Activated CD8-positive, alpha-beta T cell treated with anti-CD3 and anti-CD28 coated beads for 36 hours (primary cell): ENCODE results near the gene TRAF3IP1. TPM values are rescaled to one million over a fixed set of nuclear protein-coding genes. Genes with fewer than 3 reads are reported as not detected.

Experiments
- ATAC-seq: fragments of 200-7000 bp; cut with Tn5 transposase; one replicate; pipeline ENCODE4 v1.10.0; 2021; ENCODE audit warnings: mild to moderate bottlenecking, moderate library complexity
- CTCF ChIA-PET: fragments of 350-600 bp; sonication (Branson Sonifier 250); formaldehyde crosslinking; loops from one replicate; lab custom pipeline; 2021; ENCODE audit warnings: antibody characterized with exemption; lab: Charles Lee
- POLR2A ChIA-PET: fragments of 350-600 bp; sonication (Branson Sonifier 250); formaldehyde crosslinking; loops from one replicate; lab custom pipeline; 2021; ENCODE audit warnings: antibody characterized with exemption; lab: Charles Lee
- DNase-seq: peaks from one replicate; pipeline ENCODE4 v3.0.0-alpha.2; 2020
- H3K27ac Mint-ChIP-seq: one replicate; pipeline ENCODE4 v1.8.0; 2021; ENCODE audit warnings: mild to moderate bottlenecking, mixed read lengths
- H3K27me3 Mint-ChIP-seq: one replicate; pipeline ENCODE4 v1.8.0; 2021; ENCODE audit warnings: mixed read lengths
- H3K36me3 Mint-ChIP-seq: one replicate; pipeline ENCODE4 v1.8.0; 2021; ENCODE audit warnings: low read depth, mixed read lengths
- H3K4me1 Mint-ChIP-seq: one replicate; pipeline ENCODE4 v1.8.0; 2021; ENCODE audit warnings: low read depth, mixed read lengths
- H3K4me3 Mint-ChIP-seq: one replicate; pipeline ENCODE4 v1.8.0; 2021; ENCODE audit warnings: mild to moderate bottlenecking, moderate library complexity, mixed read lengths
- H3K9me3 Mint-ChIP-seq: one replicate; pipeline ENCODE4 v1.8.0; 2021; ENCODE audit warnings: mixed read lengths
- CTCF ChIP-seq: fragments of 200-600 bp; IDR thresholded peaks from one replicate; pipeline ENCODE4 v1.8.0; 2022; ENCODE audit warnings: antibody characterized with exemption, mild to moderate bottlenecking
- intact Hi-C: fragments of 100-400 bp; cut with micrococcal nuclease; formaldehyde crosslinking; loops from one replicate; pipeline ENCODE4 v1.10.0; 2022
- total RNA-seq, 2 experiments: library from RNA; stranded (reverse); gene quantifications; one replicate each; pipeline ENCODE4 v1.2.3, GENCODE V29; 2021

Gene TRAF3IP1
- total RNA-seq, 2 experiments from 2014 or later, result 7.1 to 7.9 TPM

- no peak for ATAC-seq
- TF ChIP-seq CTCF, result no peak
- no peak for DNase-seq
- peaks cover 10% of the 10 kb centered on the region for H3K9me3 Mint-ChIP-seq
- no peak overlapping the region for H3K27ac Mint-ChIP-seq
- peaks cover 6% of the 10 kb centered on the region for H3K4me1 Mint-ChIP-seq
- intact Hi-C loops, result no loop called here
- no peaks in the 10 kb centered on the region for H3K27me3 Mint-ChIP-seq
- ChIA-PET POLR2A (no interaction called here), CTCF (no interaction called here)
- peaks cover 8% of the 10 kb centered on the region for H3K36me3 Mint-ChIP-seq
- no peak overlapping the region for H3K4me3 Mint-ChIP-seq
These were observed 98.8 kb downstream of the TRAF3IP1 start for GRCh38 chr2:238418999-238419546.

- no peak overlapping the region for H3K4me3 Mint-ChIP-seq
- ATAC-seq, result no peak
- H3K27ac Mint-ChIP-seq, result no peak overlapping the region
- peaks cover 10% of the 10 kb centered on the region for H3K9me3 Mint-ChIP-seq
- POLR2A ChIA-PET, result interaction anchor here (0.6 kb wide), 1 partner anchor 28 kb away, joined by 3 read pairs; no protein-coding TSS in a partner anchor
- CTCF ChIA-PET, result no interaction called here
- DNase-seq, result no peak
- no peak for TF ChIP-seq CTCF
- H3K36me3 Mint-ChIP-seq, result peaks cover 8% of the 10 kb centered on the region
- no peaks in the 10 kb centered on the region for H3K27me3 Mint-ChIP-seq
- intact Hi-C loops, result loop anchor here (10.0 kb wide), 1 partner anchor 46 kb away; no protein-coding TSS in a partner anchor
- no peaks in the 10 kb centered on the region for H3K4me1 Mint-ChIP-seq
These were observed 100.1 kb downstream of the TRAF3IP1 start for GRCh38 chr2:238420442-238420841.

- H3K4me1 Mint-ChIP-seq, result peaks cover 2% of the 10 kb centered on the region
- no peak for DNase-seq
- no peak overlapping the region for H3K4me3 Mint-ChIP-seq
- intact Hi-C loops, result loop anchor here (10.0 kb wide), 1 partner anchor 46 kb away; no protein-coding TSS in a partner anchor
- peaks cover 4% of the 10 kb centered on the region for H3K36me3 Mint-ChIP-seq
- ChIA-PET POLR2A (no interaction called here), CTCF (interaction anchor here (0.6 kb wide), 2 partner anchors 10 to 80 kb away, joined by 3 read pairs; no protein-coding TSS in a partner anchor)
- H3K9me3 Mint-ChIP-seq, result peaks cover 6% of the 10 kb centered on the region
- H3K27me3 Mint-ChIP-seq, result no peaks in the 10 kb centered on the region
- ATAC-seq, result no peak
- no peak for TF ChIP-seq CTCF
- no peak overlapping the region for H3K27ac Mint-ChIP-seq
These were observed 100.8 kb downstream of the TRAF3IP1 start for GRCh38 chr2:238420878-238421694.

GRCh38 chr2:238421695-238422035, 101.3 kb downstream of the TRAF3IP1 start:
- Mint-ChIP-seq H3K9me3 (peaks cover 2% of the 10 kb centered on the region), H3K4me1 (peaks cover 4% of the 10 kb centered on the region), H3K27ac (no peak overlapping the region), H3K4me3 (no peak overlapping the region), H3K36me3 (no peaks in the 10 kb centered on the region), H3K27me3 (no peaks in the 10 kb centered on the region)
- intact Hi-C loops, result loop anchor here (10.0 kb wide), 1 partner anchor 47 kb away; no protein-coding TSS in a partner anchor
- no peak for DNase-seq
- POLR2A ChIA-PET, result no interaction called here
- TF ChIP-seq CTCF, result no peak
- ATAC-seq, result no peak
- CTCF ChIA-PET, result interaction anchor here (0.6 kb wide), 1 partner anchor 10 kb away, joined by 3 read pairs; no protein-coding TSS in a partner anchor

GRCh38 chr2:238422285-238422684, 102.0 kb downstream of the TRAF3IP1 start:
- ChIA-PET POLR2A (no interaction called here), CTCF (no interaction called here)
- intact Hi-C loops, result loop anchor here (10.0 kb wide), 1 partner anchor 47 kb away; no protein-coding TSS in a partner anchor
- Mint-ChIP-seq H3K9me3 (no peaks in the 10 kb centered on the region), H3K4me1 (peaks cover 4% of the 10 kb centered on the region), H3K36me3 (no peaks in the 10 kb centered on the region), H3K27me3 (no peaks in the 10 kb centered on the region), H3K4me3 (no peak overlapping the region), H3K27ac (no peak overlapping the region)
- ATAC-seq (no peak), DNase-seq (no peak)
- TF ChIP-seq CTCF, result no peak
